ENCODE measurements around the gene MTMR1.

DNA sequence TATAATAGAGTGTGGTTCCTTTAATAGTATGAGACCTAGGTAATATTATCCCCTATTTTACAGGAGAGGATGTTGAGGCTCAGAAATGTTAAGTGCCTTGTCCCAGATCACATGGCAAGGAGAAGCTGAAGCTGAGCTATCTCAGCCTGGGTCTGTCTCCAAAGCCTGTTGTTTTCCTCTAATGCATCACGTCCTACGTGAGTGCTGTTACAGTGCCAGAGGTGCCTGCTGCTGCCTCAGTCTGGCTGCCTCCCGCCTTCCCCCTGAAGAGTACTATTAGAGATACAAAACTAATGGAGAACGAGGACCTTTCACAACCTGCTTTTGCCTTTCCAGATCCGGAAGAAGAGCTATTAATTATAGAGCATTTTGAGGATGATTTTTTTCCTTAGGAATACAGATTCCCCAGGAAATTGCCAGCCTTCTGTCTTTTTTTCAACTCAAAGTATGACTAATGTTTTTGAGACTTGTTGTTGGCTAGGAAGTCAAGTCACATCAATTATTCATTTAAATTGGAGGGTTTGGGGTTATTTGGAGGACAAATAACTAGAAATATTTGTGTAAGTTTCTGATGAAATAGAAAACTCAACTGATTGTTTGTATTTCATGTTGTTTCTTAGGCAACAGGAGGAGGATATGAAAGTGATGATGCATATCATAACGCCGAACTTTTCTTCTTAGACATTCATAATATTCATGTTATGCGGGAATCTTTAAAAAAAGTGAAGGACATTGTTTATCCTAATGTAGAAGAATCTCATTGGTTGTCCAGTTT, 43.9 kb upstream of the MTMR1 start:
- TF ChIP-seq POLR2A (IDR thresholded peaks at IDR 0.05) = no peak
- TF ChIP-seq, protein P1, sequence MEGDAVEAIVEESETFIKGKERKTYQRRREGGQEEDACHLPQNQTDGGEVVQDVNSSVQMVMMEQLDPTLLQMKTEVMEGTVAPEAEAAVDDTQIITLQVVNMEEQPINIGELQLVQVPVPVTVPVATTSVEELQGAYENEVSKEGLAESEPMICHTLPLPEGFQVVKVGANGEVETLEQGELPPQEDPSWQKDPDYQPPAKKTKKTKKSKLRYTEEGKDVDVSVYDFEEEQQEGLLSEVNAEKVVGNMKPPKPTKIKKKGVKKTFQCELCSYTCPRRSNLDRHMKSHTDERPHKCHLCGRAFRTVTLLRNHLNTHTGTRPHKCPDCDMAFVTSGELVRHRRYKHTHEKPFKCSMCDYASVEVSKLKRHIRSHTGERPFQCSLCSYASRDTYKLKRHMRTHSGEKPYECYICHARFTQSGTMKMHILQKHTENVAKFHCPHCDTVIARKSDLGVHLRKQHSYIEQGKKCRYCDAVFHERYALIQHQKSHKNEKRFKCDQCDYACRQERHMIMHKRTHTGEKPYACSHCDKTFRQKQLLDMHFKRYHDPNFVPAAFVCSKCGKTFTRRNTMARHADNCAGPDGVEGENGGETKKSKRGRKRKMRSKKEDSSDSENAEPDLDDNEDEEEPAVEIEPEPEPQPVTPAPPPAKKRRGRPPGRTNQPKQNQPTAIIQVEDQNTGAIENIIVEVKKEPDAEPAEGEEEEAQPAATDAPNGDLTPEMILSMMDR (IDR thresholded peaks at IDR 0.05) = no peak
- TF ChIP-seq POLR2AphosphoS5 (IDR thresholded peaks at IDR 0.05) = no peak
